22Rv1 (cell line): Measurements from ENCODE around the gene UCK1.
"Not testable (repeated sequence)": the region's sequence is repeated elsewhere in the genome, so short reads cannot be mapped to it uniquely, and the experiment has no call there.

Experiments
- CTCF ChIP-seq: fragments of 450-650 bp; IDR thresholded peaks from 2 replicates; pipeline ENCODE4 v1.5.1; 2017; ENCODE audit warnings: mild to moderate bottlenecking
- ZFX ChIP-seq: fragments of 450-650 bp; IDR thresholded peaks from 2 replicates; pipeline ENCODE4 v1.6.1; 2017; ENCODE audit warnings: antibody characterized with exemption, borderline replicate concordance

GRCh38 chr9:131549186-131549585, 18.1 kb upstream of the UCK1 start:
- TF ChIP-seq CTCF, ZFX: not testable (repeated sequence)
